ENCODE results near the gene WRAP73.
A peak's percentile ranks its signal among the peaks of the same experiment; 100 is the strongest.

The WRAP73 gene

DNA sequence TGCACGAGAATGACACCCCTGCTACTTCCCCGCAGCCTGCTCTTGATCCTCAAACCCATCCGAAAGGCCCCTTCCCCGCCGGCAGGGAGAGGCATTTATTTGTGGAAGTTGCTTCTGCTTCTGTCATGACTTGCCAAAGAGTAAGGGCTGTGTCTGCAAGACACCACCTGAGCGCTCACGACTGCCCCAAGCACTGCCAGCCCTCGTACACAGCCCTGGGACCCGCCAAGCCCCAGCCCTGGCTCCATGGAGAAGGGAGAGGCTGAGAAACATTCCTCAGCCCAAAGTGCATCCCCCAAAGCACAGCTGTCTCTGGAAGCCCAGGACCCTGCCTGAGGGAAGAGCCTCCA lies 31.4 kb downstream of the WRAP73 start:
- no peak overlapping the region for H3K4me3 ChIP-seq (ENCODE audit: low read depth, low read length)
- no peak for DNase-seq (ENCODE audit: low read depth)
- TF ChIP-seq, protein P1, sequence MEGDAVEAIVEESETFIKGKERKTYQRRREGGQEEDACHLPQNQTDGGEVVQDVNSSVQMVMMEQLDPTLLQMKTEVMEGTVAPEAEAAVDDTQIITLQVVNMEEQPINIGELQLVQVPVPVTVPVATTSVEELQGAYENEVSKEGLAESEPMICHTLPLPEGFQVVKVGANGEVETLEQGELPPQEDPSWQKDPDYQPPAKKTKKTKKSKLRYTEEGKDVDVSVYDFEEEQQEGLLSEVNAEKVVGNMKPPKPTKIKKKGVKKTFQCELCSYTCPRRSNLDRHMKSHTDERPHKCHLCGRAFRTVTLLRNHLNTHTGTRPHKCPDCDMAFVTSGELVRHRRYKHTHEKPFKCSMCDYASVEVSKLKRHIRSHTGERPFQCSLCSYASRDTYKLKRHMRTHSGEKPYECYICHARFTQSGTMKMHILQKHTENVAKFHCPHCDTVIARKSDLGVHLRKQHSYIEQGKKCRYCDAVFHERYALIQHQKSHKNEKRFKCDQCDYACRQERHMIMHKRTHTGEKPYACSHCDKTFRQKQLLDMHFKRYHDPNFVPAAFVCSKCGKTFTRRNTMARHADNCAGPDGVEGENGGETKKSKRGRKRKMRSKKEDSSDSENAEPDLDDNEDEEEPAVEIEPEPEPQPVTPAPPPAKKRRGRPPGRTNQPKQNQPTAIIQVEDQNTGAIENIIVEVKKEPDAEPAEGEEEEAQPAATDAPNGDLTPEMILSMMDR (IDR thresholded peaks at IDR 0.05; ENCODE audit: control insufficient read depth, extremely low read depth, insufficient read depth), result no peak

DNA sequence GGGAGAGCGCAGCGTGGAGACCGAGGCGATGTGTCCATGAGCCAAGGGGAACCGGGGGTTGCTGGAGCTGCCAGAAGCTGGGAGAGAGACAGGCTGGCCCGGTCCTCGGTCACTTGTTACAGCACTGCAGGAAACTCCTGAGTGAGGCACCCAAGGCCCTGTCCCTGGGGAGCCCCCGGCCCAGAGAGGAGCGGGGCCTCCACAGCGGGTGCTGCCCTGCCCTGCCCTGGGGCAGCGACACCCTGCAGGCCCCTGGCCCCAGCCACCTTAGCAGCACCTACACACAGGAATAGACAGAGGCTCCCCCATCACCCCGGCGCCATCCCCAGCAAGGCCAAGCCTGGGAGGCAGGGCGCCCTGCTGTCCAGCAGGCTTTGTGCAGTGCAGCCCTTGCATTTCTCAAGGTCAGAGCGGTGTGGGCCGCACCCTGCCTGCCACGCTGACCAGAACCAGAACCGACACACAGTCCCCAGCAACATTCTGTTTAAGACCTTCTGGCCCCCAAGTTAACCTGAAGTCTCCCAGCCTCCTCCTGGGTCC lies 32.0 kb downstream of the WRAP73 start:
- H3K4me3 ChIP-seq (ENCODE audit: low read depth, low read length), result no peak overlapping the region
- TF ChIP-seq, protein P1 (IDR thresholded peaks at IDR 0.05; ENCODE audit: control insufficient read depth, extremely low read depth, insufficient read depth), result no peak
- DNase-seq (ENCODE audit: low read depth), result no peak

DNA sequence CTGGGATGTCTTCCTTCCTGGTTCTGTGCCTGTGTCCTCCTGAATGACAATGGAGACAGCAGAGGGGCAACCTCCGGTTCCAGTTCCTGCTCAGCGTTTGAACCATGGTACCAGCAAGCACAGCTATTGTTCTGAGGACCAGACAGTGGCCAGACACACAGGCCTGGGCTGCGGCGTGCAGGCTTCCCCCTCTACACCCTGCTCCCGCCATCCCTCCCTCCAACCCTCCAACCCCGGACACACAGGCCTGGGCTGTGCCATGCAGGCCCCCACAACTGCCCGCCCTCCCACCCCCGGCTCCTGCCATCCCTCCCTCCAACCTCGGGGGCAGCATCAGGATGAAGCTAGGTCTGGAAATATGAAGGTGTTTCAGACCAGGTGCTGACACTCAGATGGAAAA lies 33.0 kb downstream of the WRAP73 start:
- TF ChIP-seq, protein P1 (IDR thresholded peaks at IDR 0.05; ENCODE audit: control insufficient read depth, extremely low read depth, insufficient read depth), result no peak
- DNase-seq (ENCODE audit: low read depth), result no peak
- H3K4me3 ChIP-seq (ENCODE audit: low read depth, low read length), result no peak overlapping the region

DNA sequence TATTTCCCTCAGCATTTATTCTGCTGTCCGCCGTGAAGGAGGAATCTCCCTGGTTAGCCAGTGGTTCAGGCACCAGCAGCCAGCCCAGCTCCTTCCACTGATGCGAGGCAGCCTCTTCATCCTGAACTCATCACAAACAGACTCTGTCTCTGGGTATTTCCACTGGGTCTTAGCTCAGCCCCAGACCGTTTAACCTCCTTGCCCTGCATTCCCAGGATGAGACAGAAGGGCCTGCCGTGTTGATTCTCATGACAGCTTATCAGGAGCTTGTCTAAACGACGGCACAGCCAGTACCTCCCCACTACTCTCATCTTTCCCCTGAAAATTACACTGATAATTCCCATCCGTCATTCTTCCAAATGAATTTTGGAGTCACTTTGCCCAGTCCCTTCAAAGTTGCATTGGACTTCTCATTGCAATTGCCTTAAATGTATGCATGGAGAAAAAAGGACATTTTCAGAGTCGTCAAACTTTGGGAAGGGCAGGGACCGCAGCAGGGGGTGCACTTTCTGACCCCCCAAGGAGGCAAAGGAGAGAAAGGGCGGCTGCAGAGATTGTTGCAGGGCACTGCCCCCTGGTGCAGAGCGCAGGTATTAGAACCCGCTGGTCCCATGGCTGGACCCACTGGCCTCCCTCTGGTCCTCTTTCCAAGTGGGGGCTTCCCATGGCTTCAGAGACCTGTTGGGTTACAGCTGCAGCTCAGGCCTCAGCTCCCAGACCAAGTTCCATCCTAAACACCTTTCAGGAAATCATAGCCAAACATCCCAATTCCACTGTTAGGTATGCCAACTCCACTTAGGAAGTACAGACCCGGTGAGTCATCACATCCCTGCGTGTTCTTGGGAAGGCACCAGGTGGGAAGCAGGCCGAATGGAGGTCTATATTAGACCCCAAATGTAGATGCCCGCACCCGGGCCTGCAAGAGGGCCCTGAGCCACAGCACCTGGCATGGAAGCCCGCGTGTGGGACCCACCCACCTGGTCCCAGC lies 34.9 kb downstream of the WRAP73 start:
- TF ChIP-seq, protein P1 (IDR thresholded peaks at IDR 0.05; ENCODE audit: control insufficient read depth, extremely low read depth, insufficient read depth), result peak; percentile 65
- H3K4me3 ChIP-seq (ENCODE audit: low read depth, low read length), result no peak overlapping the region
- no peak for DNase-seq (ENCODE audit: low read depth)

DNA sequence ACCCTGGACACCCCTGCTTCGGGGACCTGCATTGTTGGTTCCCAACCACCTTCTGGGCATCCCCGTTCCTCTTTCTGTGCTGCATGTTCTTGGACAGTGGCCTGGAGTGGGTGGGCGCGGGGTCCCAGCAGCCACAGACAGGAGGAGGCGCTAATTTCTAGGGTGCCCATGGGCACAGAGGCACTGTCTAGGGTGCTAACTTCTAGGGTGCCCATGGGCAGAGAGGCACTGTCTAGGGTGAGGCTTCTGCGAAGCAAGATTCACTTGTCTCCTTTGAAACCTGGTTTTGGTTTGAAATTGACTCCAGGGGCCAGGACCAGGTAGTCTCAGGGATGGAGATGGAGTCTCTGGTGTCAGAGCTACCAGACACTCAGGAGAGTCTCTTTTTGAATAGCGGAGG lies 37.8 kb downstream of the WRAP73 start:
- TF ChIP-seq, protein P1 (IDR thresholded peaks at IDR 0.05; ENCODE audit: control insufficient read depth, extremely low read depth, insufficient read depth), result no peak
- no peak overlapping the region for H3K4me3 ChIP-seq (ENCODE audit: low read depth, low read length)

DNA sequence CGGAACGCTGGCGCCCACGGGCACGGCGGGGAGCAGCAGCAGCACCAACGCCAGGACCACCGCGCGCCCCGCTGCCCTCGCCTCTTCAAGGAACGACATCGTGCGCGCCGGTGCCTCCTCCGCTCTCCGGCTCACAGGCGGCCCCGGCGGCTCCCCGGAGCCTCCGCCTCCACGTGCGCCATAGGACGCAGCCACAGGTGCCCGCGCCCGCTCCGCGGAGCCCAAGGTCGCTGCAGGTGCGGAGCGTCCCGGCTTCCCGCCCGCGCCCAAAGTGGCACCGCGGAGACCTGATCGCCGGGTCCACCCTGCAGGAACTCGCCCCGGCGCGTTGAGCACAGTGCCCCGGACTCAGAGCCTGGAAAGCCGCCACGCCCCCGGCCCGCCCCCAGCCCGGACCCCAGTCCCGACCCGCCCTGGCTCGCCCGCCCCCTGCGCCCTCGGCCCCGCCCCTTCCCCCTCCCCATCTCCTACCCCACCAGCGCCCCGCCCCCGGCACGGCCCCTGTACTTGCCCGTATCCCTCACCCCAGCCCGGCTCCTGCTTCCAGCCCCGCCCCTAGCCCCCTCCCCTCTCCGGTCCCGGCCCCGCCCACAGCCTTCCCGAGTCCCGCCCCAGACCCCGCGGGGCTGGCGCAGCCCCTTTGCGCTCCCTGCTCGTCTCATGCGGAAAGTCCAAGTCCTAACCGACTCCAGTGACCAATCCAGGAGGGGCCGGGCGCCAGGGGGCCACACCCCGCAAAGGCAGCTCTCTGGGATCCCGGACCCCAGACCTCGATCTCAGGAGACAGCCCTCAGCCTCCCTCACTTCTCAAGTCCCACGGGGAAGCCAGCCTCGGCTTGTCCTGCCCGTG lies 38.5 kb downstream of the WRAP73 start, which contains the start of gene MEGF6:
TSS of gene MEGF6 (minus strand) at position 339 of the 850 bp plus-strand sequence. CDS start at position 99, 240 bp downstream.
- TF ChIP-seq, protein P1 (IDR thresholded peaks at IDR 0.05; ENCODE audit: control insufficient read depth, extremely low read depth, insufficient read depth), result no peak
- peak within 1 kb of the TSS; percentile 46 for H3K4me3 ChIP-seq (ENCODE audit: low read depth, low read length)
- DNase-seq (ENCODE audit: low read depth), result no peak

More for the DNA sequence above, 37.8 kb downstream of the WRAP73 start:
- DNase-seq (ENCODE audit: low read depth), result no peak

Data from LNCaP clone FGC (cell line).